PC-9 (cell line): Measurements from ENCODE around the gene ANKRD33.

Experiments
- EZH2 ChIP-seq: fragments of 200-600 bp; sonication (generic); IDR thresholded peaks from 2 replicates; pipeline ENCODE4 v1.8.0; 2017; ENCODE audit warnings: antibody characterized with exemption, low read depth
- TF ChIP-seq, protein P1 (sequence below): fragments of 200-600 bp; sonication (generic); conservative IDR thresholded peaks from 2 replicates; pipeline ENCODE4 v1.6.1; 2017; ENCODE audit warnings: mixed run types, antibody characterized with exemption, mild to moderate bottlenecking, moderate library complexity

DNA sequence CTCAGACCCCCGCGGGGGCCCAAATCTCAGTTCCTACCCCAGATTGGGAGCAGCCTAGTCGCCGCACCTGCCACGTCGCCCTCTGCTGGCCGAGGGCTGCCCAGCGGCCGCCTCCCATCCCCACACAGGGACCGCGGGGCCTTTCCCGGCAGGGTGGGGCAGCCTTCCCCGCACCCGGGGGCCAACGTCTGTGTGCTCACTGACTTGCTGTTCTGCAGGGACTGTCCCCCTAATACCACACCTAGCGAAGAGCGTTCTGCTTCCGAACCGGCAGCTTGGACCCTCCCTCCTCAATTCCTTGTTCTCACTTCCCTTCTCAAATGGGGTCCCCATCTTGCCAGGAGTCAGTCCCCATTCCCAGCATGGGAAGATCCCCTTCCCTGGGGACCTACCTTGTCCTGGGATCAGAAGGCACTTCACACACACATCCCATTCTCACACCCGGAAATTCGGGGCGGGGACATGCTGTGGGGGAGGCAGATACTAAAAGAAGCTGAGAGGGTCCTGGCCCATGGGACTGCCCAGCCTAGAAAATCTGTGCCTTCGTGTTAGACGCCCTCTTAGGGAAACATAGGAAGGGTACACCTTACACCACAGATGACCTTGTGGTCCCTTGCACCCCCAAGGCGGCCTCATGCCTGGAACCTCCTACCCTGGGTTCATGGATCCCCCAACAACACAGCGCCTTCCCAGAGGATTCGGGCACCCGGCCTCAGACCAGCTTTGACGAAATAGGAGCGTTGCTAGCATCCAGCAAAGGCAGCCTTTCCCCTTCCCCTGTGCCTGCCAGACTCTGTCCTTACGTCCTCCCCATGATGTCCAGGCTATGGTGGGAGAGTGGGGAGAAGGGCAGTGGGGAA, 35.8 kb downstream of the ANKRD33 start:
- TF ChIP-seq, protein P1, sequence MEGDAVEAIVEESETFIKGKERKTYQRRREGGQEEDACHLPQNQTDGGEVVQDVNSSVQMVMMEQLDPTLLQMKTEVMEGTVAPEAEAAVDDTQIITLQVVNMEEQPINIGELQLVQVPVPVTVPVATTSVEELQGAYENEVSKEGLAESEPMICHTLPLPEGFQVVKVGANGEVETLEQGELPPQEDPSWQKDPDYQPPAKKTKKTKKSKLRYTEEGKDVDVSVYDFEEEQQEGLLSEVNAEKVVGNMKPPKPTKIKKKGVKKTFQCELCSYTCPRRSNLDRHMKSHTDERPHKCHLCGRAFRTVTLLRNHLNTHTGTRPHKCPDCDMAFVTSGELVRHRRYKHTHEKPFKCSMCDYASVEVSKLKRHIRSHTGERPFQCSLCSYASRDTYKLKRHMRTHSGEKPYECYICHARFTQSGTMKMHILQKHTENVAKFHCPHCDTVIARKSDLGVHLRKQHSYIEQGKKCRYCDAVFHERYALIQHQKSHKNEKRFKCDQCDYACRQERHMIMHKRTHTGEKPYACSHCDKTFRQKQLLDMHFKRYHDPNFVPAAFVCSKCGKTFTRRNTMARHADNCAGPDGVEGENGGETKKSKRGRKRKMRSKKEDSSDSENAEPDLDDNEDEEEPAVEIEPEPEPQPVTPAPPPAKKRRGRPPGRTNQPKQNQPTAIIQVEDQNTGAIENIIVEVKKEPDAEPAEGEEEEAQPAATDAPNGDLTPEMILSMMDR = peak; percentile 49
- TF ChIP-seq EZH2 = no peak
